Measurements from ENCODE around the gene MARCHF2. TPM values are rescaled to one million over a fixed set of nuclear protein-coding genes. Genes with fewer than 3 reads are reported as not detected.
"Not testable (repeated sequence)": the region's sequence is repeated elsewhere in the genome, so short reads cannot be mapped to it uniquely, and the experiment has no call there.

The MARCHF2 gene
- total RNA-seq, 4 donors from 2014 or later: 86.1 to 381 (median 118) TPM

DNA sequence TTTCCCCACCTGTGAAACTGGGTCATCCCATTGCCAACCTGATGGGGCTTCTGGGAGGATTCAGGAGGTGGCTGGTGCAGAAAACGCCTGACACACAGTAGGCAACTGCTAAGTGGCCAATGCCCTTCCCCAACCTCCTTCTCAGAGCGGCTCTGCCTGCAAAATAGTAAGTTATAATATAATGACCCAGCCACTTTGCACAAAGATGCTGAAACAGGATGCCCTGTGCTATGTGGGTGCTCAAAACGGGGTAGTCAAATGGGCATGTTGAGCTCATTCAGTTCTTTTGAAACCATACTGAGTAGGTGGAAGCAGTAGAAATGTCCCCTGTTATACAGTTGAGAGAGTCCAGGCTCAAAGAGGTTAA, 507 bp downstream of the MARCHF2 start:
- 22% methylated on average over 3 of the region's 3 CpGs; no CpG with 5 or more reads in 1 of the 2 donors for WGBS, 2 donors (ENCODE audit: low coverage in 1 of 2)
- H3K4me3 ChIP-seq: peak overlapping the region; percentile 86 to 95 (median 92)
- peak overlapping the region; percentile 82 to 90 (median 83) for H3K27ac ChIP-seq
- intact Hi-C loops (cut with DNase I; ENCODE audit: low total_unique reads): no loop called here
- H3K9me3 ChIP-seq: no peaks in the 10 kb centered on the region
- H3K4me1 ChIP-seq: peaks cover 6 to 53% (median 15%) of the 10 kb centered on the region in 4 donors
- DNase-seq: no peak
- no peaks in the 10 kb centered on the region for H3K36me3 ChIP-seq
- TF ChIP-seq POLR2A (IDR thresholded peaks at IDR 0.05) (no peak), EP300 (IDR thresholded peaks at IDR 0.05; ENCODE audit: low read depth) (no peak)
- in situ Hi-C loops (cut with MboI; ENCODE audit: low pct_ligation_motif_present in 1 of 4, low pct_unique_long_range_greater_than_20kb in 1 of 4, low sequenced_read_pairs in 3 of 4): loop anchor here in 2 of 4 donors (10.0 to 25.0 kb wide), 2 partner anchors 91 to 99 kb away; partner anchors contain the start of genes PRAM1 (in 2 of the 2) and ZNF414 (in 1 of the 2)
- H3K27me3 ChIP-seq: no peaks in the 10 kb centered on the region

DNA sequence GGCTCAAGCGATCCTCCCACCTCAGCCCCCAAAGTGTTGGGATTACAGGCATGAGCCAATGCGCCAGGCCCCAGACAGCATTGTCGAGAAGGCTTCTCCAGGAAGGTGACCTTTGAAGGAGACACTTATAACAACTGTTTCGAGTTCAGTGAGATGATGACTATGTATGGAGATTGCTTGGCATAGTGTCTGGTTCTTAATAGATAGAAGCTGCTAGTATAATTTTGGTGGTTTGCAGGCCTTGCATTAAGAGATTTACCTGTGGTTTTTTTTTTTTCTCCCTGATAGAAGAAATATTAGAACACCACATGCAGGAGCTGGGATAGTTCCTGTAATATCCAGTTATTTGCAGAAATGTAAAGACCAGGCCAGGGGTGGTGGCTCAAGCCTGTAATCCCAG, 3.7 kb downstream of the MARCHF2 start:
- TF ChIP-seq POLR2AphosphoS5 (IDR thresholded peaks at IDR 0.05) (no peak), POLR2A (IDR thresholded peaks at IDR 0.05) (no peak), EP300 (IDR thresholded peaks at IDR 0.05; ENCODE audit: low read depth) (no peak)
- TF ChIP-seq, protein P1, sequence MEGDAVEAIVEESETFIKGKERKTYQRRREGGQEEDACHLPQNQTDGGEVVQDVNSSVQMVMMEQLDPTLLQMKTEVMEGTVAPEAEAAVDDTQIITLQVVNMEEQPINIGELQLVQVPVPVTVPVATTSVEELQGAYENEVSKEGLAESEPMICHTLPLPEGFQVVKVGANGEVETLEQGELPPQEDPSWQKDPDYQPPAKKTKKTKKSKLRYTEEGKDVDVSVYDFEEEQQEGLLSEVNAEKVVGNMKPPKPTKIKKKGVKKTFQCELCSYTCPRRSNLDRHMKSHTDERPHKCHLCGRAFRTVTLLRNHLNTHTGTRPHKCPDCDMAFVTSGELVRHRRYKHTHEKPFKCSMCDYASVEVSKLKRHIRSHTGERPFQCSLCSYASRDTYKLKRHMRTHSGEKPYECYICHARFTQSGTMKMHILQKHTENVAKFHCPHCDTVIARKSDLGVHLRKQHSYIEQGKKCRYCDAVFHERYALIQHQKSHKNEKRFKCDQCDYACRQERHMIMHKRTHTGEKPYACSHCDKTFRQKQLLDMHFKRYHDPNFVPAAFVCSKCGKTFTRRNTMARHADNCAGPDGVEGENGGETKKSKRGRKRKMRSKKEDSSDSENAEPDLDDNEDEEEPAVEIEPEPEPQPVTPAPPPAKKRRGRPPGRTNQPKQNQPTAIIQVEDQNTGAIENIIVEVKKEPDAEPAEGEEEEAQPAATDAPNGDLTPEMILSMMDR (IDR thresholded peaks at IDR 0.05): no peak
- peaks cover 6 to 48% (median 12%) of the 10 kb centered on the region in 4 donors for H3K4me1 ChIP-seq
- DNase-seq: no peak
- 79 to 82% methylated on average over 2 to 4 of the region's 4 CpGs for WGBS, 2 donors (ENCODE audit: low coverage in 1 of 2)
- peaks cover 0 to 3% (median 0%) of the 10 kb centered on the region in 4 donors for H3K36me3 ChIP-seq
- intact Hi-C loops (cut with DNase I; ENCODE audit: low total_unique reads): no loop called here
- in situ Hi-C loops (cut with MboI; ENCODE audit: low pct_ligation_motif_present in 1 of 4, low pct_unique_long_range_greater_than_20kb in 1 of 4, low sequenced_read_pairs in 3 of 4): loop anchor here in 2 of 4 donors (10.0 to 25.0 kb wide), 2 partner anchors 88 to 96 kb away; partner anchors contain the start of genes PRAM1 (in 2 of the 2) and ZNF414 (in 1 of the 2)
- H3K4me3 ChIP-seq: no peak overlapping the region
- no peaks in the 10 kb centered on the region for H3K27me3 ChIP-seq
- peak overlapping the region; percentile 45 to 63 (median 50) for H3K27ac ChIP-seq
- no peaks in the 10 kb centered on the region for H3K9me3 ChIP-seq

GRCh38 chr19:8421484-8422461, 8.7 kb downstream of the MARCHF2 start:
- Histone ChIP-seq H3K27me3 (no peaks in the 10 kb centered on the region), H3K9me3 (no peaks in the 10 kb centered on the region), H3K4me3 (no peak overlapping the region), H3K36me3 (peaks cover 0 to 6% (median 0%) of the 10 kb centered on the region in 4 donors), H3K4me1 (peaks cover 0 to 29% (median 11%) of the 10 kb centered on the region in 4 donors), H3K27ac (no peak overlapping the region)
- no peak for TF ChIP-seq EP300 (IDR thresholded peaks at IDR 0.05; ENCODE audit: low read depth)
- TF ChIP-seq POLR2AphosphoS5 (IDR thresholded peaks at IDR 0.05): no peak
- TF ChIP-seq, protein P1 (IDR thresholded peaks at IDR 0.05): no peak
- TF ChIP-seq POLR2A (IDR thresholded peaks at IDR 0.05): no peak
- DNase-seq: no peak
- 60 to 94% methylated on average over 3 to 28 of the region's 28 CpGs for WGBS, 2 donors (ENCODE audit: low coverage in 1 of 2)
- in situ Hi-C loops (cut with MboI; ENCODE audit: low pct_ligation_motif_present in 1 of 4, low pct_unique_long_range_greater_than_20kb in 1 of 4, low sequenced_read_pairs in 3 of 4) (loop anchor here in 1 of 4 donors (25.0 kb wide), 1 partner anchor 91 kb away; the partner anchor contains the start of genes PRAM1 and ZNF414), intact Hi-C loops (cut with DNase I; ENCODE audit: low total_unique reads) (no loop called here)

DNA sequence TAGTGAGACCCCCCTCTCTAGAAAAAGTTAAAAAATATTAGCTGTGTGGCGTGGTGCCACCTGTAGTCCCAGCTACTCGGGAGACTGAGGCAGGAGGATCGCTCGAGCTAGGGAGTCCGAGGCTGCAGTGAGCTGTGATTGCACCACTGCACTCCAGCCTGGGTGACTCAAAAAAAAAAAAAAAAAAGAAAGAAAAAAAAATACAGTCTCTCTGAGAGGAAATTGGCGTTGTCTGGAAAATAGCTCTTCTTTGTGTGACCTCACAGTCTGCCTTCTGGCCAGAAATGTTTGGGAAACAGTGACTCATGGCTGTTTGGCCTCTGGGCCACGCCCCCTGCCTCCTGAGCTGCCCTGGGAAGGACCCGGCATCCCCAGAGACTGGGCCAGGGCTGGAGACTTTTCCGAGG, 10.7 kb downstream of the MARCHF2 start:
- Histone ChIP-seq H3K27me3 (no peaks in the 10 kb centered on the region), H3K27ac (peak overlapping the region; percentile 80 to 88 (median 85)), H3K4me3 (no peak overlapping the region), H3K9me3 (no peaks in the 10 kb centered on the region), H3K36me3 (peaks cover 0 to 6% (median 0%) of the 10 kb centered on the region in 4 donors), H3K4me1 (peaks cover 0 to 20% (median 8%) of the 10 kb centered on the region in 4 donors)
- in situ Hi-C loops (cut with MboI; ENCODE audit: low pct_ligation_motif_present in 1 of 4, low pct_unique_long_range_greater_than_20kb in 1 of 4, low sequenced_read_pairs in 3 of 4) (loop anchor here in 1 of 4 donors (25.0 kb wide), 1 partner anchor 88 kb away; the partner anchor contains the start of genes PRAM1 and ZNF414), intact Hi-C loops (cut with DNase I; ENCODE audit: low total_unique reads) (no loop called here)
- 47% methylated on average over 9 of the region's 9 CpGs; no CpG with 5 or more reads in 1 of the 2 donors for WGBS, 2 donors (ENCODE audit: low coverage in 1 of 2)
- peak; percentile 84 for DNase-seq
- TF ChIP-seq EP300 (IDR thresholded peaks at IDR 0.05; ENCODE audit: low read depth) (peak; percentile 70), POLR2AphosphoS5 (IDR thresholded peaks at IDR 0.05) (peak; percentile 57 to 81 (median 78))
- TF ChIP-seq, protein P1 (IDR thresholded peaks at IDR 0.05): no peak

- peaks cover 0 to 20% (median 8%) of the 10 kb centered on the region in 4 donors for H3K4me1 ChIP-seq
- intact Hi-C loops (cut with DNase I; ENCODE audit: low total_unique reads); DNase-seq; H3K4me3 ChIP-seq; H3K36me3 ChIP-seq; H3K9me3 ChIP-seq; in situ Hi-C loops (cut with MboI; ENCODE audit: low pct_ligation_motif_present in 1 of 4, low pct_unique_long_range_greater_than_20kb in 1 of 4, low sequenced_read_pairs in 3 of 4); H3K27me3 ChIP-seq: not testable (repeated sequence)
- H3K27ac ChIP-seq: peak overlapping the region in 2 of 4 donors; percentile 86 to 88
- 88 to 90% methylated on average over 3 to 6 of the region's 6 CpGs for WGBS, 2 donors (ENCODE audit: low coverage in 1 of 2)
Observed at GRCh38 chr19:8425331-8425730, 12.2 kb downstream of the MARCHF2 start.

Data from transverse colon (tissue), 4 donors.